ENCODE measurements around the gene UGT2A3.

Gene UGT2A3

DNA sequence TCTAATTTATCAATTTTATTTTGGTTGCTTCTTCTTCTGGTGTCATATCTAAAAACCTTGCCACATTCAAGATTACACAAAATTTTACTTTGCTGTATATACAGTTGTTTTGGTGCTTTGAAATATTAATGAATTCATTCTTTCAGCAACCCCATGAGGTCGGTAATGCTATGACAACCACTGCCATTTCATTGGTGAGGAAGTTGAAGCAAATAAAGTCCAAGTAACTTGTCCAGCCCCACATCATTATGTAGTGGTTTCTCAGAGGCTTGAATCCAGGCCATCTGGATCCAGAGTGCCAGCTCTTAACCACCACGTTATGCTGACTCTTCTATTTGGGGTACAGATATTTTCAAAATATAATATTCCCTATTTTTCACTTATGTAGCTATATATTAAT, 42.2 kb downstream of the UGT2A3 start:
- no peak for DNase-seq

GRCh38 chr4:68907788-68908700, 43.6 kb downstream of the UGT2A3 start:
- DNase-seq: no peak

GRCh38 chr4:68907245-68907644, 44.4 kb downstream of the UGT2A3 start:
- DNase-seq: no peak

GRCh38 chr4:68906780-68907137, 44.8 kb downstream of the UGT2A3 start:
- DNase-seq: no peak

DNA sequence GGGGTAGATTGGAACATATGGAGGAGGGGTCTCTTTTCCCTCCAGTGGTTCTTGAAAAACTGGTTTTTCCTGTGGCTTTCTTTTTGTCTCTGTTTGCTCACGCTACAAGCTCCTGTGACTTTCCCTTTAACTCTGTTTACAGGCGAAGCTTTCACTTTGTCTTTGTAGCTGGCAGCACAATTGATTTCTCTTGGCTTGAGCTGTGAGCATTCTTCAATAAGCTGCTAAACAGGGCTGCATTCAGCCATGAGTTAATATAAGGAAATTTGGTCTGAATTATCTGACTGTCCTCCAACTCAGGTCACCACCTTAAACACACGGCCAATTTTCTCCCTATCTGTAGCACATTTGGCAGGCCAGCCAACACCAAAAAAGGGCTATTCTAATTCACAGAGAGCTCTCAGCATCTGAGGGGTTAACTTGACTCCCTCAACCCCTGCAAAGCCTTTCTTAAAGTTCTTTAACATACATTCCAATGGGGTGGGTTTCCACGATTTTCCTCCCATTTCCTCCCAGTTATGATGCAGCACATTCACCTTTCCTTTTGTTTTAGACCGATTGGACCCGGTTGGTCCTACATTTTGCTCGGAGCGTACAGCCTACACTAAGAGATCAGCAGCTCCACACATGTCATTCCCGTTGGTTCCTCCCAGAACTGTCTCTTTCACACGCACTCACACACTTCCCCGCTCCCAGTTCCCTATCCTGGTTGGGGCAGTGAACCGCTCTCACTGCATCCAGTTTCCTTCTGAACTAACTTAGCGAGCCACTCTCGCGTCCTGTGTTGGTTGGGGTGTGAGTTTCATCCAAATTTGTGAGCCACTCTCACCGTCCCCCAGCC, 45.4 kb downstream of the UGT2A3 start:
- no peak for DNase-seq

DNA sequence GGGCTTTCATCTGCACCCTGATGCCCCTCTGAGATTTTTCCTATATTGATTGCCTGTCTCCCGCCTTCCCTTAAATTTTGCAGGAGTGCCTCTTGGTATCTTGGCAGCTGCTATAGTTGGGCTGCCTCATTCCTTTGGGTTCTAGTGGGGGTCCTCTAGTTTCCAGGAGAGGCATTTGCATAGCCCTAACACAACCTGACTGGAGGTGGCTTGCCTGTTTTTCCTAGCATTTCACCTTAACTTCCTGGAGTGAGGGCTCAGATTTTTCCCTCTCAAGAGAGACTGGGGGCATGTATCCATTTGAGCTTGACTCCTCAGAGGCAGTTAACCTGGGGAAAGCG, 46.0 kb downstream of the UGT2A3 start:
- no peak for DNase-seq

GRCh38 chr4:68904786-68905185, 46.8 kb downstream of the UGT2A3 start:
- no peak for DNase-seq

- DNase-seq: no peak
Measured at GRCh38 chr4:68896749-68897148, 54.9 kb downstream of the UGT2A3 start.

DNA sequence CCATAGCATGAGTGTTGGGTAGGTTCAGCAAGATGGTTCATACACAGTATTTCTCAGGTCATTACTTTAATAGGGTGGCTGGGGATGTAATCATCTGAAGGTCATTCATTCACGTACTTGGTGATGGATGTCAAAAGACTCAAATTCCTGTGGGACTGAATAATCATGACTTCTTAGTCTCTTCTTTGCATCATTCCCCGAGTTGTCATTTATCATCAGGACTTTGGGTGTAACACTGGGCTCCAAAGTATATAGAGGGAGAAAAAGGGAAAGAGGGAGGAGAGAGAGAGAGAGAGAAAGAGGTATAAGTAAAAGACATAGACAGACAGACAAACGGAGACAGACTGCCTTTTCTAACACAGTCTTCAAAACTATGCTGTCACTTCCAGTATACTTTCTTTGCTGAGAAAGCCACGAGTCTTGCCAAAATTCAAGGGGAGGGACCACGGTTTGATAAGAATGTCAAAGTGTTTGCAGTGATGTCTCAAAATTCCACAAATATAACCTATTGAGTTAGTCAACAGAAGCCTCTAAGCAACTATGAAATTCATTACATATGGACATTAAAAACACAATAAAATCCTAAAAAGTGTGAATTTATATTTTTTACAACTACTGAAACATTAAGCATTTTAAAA, 55.9 kb downstream of the UGT2A3 start:
- no peak for DNase-seq

- DNase-seq: no peak
Measured at GRCh38 chr4:68892861-68893260, 58.7 kb downstream of the UGT2A3 start.

- no peak for DNase-seq
Measured at GRCh38 chr4:68891678-68892077, 59.9 kb downstream of the UGT2A3 start.

DNA sequence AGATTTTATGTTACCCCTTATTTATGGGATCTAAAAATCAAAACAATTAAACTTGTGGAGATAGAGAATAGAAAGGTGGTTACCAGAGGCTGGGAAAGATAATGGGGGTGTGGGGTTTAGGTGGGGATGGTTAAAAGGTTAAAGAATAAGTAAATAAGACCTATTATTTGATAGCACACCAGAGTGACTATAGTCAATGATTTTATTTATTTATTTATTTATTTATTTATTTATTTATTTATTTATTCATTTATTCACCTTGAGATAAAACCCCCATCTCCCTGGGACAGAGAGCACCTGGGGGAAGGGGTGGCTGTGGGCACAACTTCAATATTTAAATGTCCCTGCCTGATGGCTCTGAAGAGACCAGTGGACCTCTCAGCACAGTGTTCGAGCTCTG, 66.1 kb downstream of the UGT2A3 start:
- DNase-seq: no peak

DNA sequence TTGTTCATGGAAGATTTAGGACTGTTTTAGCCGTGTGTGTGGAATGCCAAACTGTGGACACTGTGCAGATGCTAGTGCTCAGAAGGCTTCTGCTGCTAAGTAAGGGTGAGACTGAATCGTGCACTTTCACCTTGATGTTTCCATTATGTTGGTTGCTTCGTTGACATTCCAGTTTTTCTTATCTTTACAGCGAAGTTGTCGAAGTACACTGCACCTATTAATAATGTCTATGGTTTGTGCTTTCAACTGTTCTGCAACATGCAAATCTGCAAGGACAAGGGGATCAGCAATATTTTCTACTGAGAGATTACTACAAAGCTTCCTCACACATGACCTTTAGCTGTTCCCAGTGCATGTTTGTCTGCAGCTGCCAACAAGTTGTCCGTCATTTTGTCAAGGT, 67.7 kb downstream of the UGT2A3 start:
- DNase-seq: no peak

Measured in T-helper 9 cell (primary cell).